Upper lobe of right lung (tissue), 1 donor: ENCODE data around the gene HPS1. TPM values are rescaled to one million over a fixed set of nuclear protein-coding genes. Genes with fewer than 3 reads are reported as not detected.

ENCODE experiments used
- ATAC-seq: fragments of 200-7000 bp; cut with Tn5 transposase; one replicate; pipeline ENCODE4 v1.9.1; 2020; ENCODE audit warnings: mild to moderate bottlenecking, moderate library complexity
- DNase-seq: peaks from one replicate; pipeline ENCODE4 v3.0.0-alpha.2; 2020
- H3K27ac ChIP-seq: fragments of 200-600 bp; one replicate; pipeline ENCODE4 v1.8.0; 2022
- H3K27me3 ChIP-seq: fragments of 200-600 bp; one replicate; pipeline ENCODE4 v1.8.0; 2022; ENCODE audit warnings: mild to moderate bottlenecking
- H3K36me3 ChIP-seq: fragments of 200-600 bp; one replicate; pipeline ENCODE4 v1.8.0; 2022
- H3K4me1 ChIP-seq: fragments of 200-600 bp; one replicate; pipeline ENCODE4 v1.8.0; 2022
- H3K4me3 ChIP-seq: fragments of 200-600 bp; one replicate; pipeline ENCODE4 v1.8.0; 2022; ENCODE audit warnings: mild to moderate bottlenecking
- H3K9me3 ChIP-seq: fragments of 200-600 bp; one replicate; pipeline ENCODE4 v1.8.0; 2022
- CTCF ChIP-seq: fragments of 200-600 bp; IDR thresholded peaks from one replicate; pipeline ENCODE4 v1.8.0; 2022; ENCODE audit warnings: antibody characterized with exemption
- intact Hi-C: fragments of 100-400 bp; cut with DNase I; formaldehyde crosslinking; loops from one replicate; pipeline ENCODE4 v1.11.0; 2022
- total RNA-seq: library from RNA; stranded (reverse); fragmentation: NEBNext Ultra II Directional; extraction: Animal tissue kit (Norgen Biotek cat#: 25700); gene quantifications from one replicate; pipeline ENCODE4 v1.2.1, GENCODE V29; 2021
- donor health status: DM: no; HTN: yes; CAD: no; lungs with severe emphysema.

HPS1 gene
- total RNA-seq, 1 donor from 2014 or later, result 77.7 TPM

- Histone ChIP-seq H3K4me1 (no peaks in the 10 kb centered on the region), H3K36me3 (peaks cover 86% of the 10 kb centered on the region), H3K9me3 (no peaks in the 10 kb centered on the region), H3K27me3 (no peaks in the 10 kb centered on the region), H3K4me3 (no peak overlapping the region), H3K27ac (no peak overlapping the region)
- DNase-seq, result no peak
- intact Hi-C loops, result no loop called here
- ATAC-seq, result no peak
- TF ChIP-seq CTCF, result no peak
These were observed 22.2 kb downstream of the HPS1 start for GRCh38 chr10:98424295-98425254.

GRCh38 chr10:98423691-98424120, 23.0 kb downstream of the HPS1 start:
- no peak for TF ChIP-seq CTCF
- no peaks in the 10 kb centered on the region for H3K27me3 ChIP-seq
- intact Hi-C loops, result no loop called here
- ATAC-seq (no peak), DNase-seq (no peak)
- H3K9me3 ChIP-seq, result no peaks in the 10 kb centered on the region
- no peak overlapping the region for H3K4me3 ChIP-seq
- H3K27ac ChIP-seq, result no peak overlapping the region
- peaks cover 86% of the 10 kb centered on the region for H3K36me3 ChIP-seq
- no peaks in the 10 kb centered on the region for H3K4me1 ChIP-seq

GRCh38 chr10:98422182-98422581, 24.6 kb downstream of the HPS1 start:
- intact Hi-C loops, result no loop called here
- Histone ChIP-seq H3K27ac (no peak overlapping the region), H3K36me3 (peaks cover 83% of the 10 kb centered on the region), H3K9me3 (no peaks in the 10 kb centered on the region), H3K4me1 (no peaks in the 10 kb centered on the region), H3K4me3 (no peak overlapping the region), H3K27me3 (no peaks in the 10 kb centered on the region)
- ATAC-seq, result no peak
- TF ChIP-seq CTCF, result no peak
- no peak for DNase-seq

- no peak for TF ChIP-seq CTCF
- Histone ChIP-seq H3K4me3 (no peak overlapping the region), H3K4me1 (no peaks in the 10 kb centered on the region), H3K36me3 (peaks cover 83% of the 10 kb centered on the region), H3K27me3 (no peaks in the 10 kb centered on the region), H3K27ac (no peak overlapping the region), H3K9me3 (no peaks in the 10 kb centered on the region)
- DNase-seq (no peak), ATAC-seq (no peak)
- intact Hi-C loops, result no loop called here
These were observed 25.9 kb downstream of the HPS1 start for GRCh38 chr10:98420786-98421185.

GRCh38 chr10:98419469-98420261, 27.1 kb downstream of the HPS1 start:
- H3K36me3 ChIP-seq, result peaks cover 72% of the 10 kb centered on the region

More at GRCh38 chr10:98419469-98420261, 27.1 kb downstream of the HPS1 start:
- Histone ChIP-seq H3K4me1 (peaks cover 11% of the 10 kb centered on the region), H3K27me3 (no peaks in the 10 kb centered on the region), H3K4me3 (no peak overlapping the region), H3K9me3 (no peaks in the 10 kb centered on the region), H3K27ac (no peak overlapping the region)
- no peak for DNase-seq
- ATAC-seq, result no peak
- intact Hi-C loops, result no loop called here
- TF ChIP-seq CTCF, result no peak
